GM19463 (cell line): ENCODE results near the gene ADAMTS9.

Experiments
- ATAC-seq: cut with Tn5 transposase; IDR thresholded peaks from one replicate; pipeline ENCODE4 v1.9.1; 2021; ENCODE audit warnings: mild to moderate bottlenecking, moderate library complexity; ENCODE audit not compliant: unreplicated experiment

The ADAMTS9 gene

GRCh38 chr3:64625381-64625780, 62.4 kb downstream of the ADAMTS9 start:
- no peak for ATAC-seq

- no peak for ATAC-seq
Measured at GRCh38 chr3:64623125-64623524, 64.7 kb downstream of the ADAMTS9 start.

GRCh38 chr3:64621726-64622395, 65.9 kb downstream of the ADAMTS9 start:
- ATAC-seq, result no peak

- ATAC-seq, result no peak
Measured at GRCh38 chr3:64621275-64621674, 66.5 kb downstream of the ADAMTS9 start.

GRCh38 chr3:64620020-64620419, 67.8 kb downstream of the ADAMTS9 start:
- ATAC-seq, result no peak

- ATAC-seq, result no peak
Measured at GRCh38 chr3:64619216-64619615, 68.6 kb downstream of the ADAMTS9 start.

- ATAC-seq, result no peak
Measured at GRCh38 chr3:64617610-64618009, 70.2 kb downstream of the ADAMTS9 start.

GRCh38 chr3:64616953-64617352, 70.8 kb downstream of the ADAMTS9 start:
- ATAC-seq, result no peak

- no peak for ATAC-seq
Measured at GRCh38 chr3:64612916-64613526, 74.8 kb downstream of the ADAMTS9 start.

GRCh38 chr3:64612082-64612860, 75.5 kb downstream of the ADAMTS9 start:
- ATAC-seq, result no peak

GRCh38 chr3:64608741-64609140, 79.1 kb downstream of the ADAMTS9 start:
- no peak for ATAC-seq

- ATAC-seq, result no peak
Measured at GRCh38 chr3:64607032-64607551, 80.7 kb downstream of the ADAMTS9 start.

- ATAC-seq, result no peak
Measured at GRCh38 chr3:64604313-64604712, 83.5 kb downstream of the ADAMTS9 start.

- no peak for ATAC-seq
Measured at GRCh38 chr3:64601824-64602223, 86.0 kb downstream of the ADAMTS9 start.

- no peak for ATAC-seq
Measured at GRCh38 chr3:64600246-64600950, 87.4 kb downstream of the ADAMTS9 start.

- no peak for ATAC-seq
Measured at GRCh38 chr3:64599651-64600050, 88.1 kb downstream of the ADAMTS9 start.

- ATAC-seq, result no peak
Measured at GRCh38 chr3:64595253-64595694, 92.5 kb downstream of the ADAMTS9 start.

GRCh38 chr3:64594134-64594533, 93.7 kb downstream of the ADAMTS9 start:
- ATAC-seq, result no peak

GRCh38 chr3:64593350-64593749, 94.5 kb downstream of the ADAMTS9 start:
- ATAC-seq, result no peak

GRCh38 chr3:64591615-64592014, 96.2 kb downstream of the ADAMTS9 start:
- no peak for ATAC-seq

GRCh38 chr3:64588380-64588779, 99.4 kb downstream of the ADAMTS9 start:
- ATAC-seq, result no peak
